HepG2 (cell line): ENCODE data around the gene SGCD. TPM values are rescaled to one million over a fixed set of nuclear protein-coding genes. Genes with fewer than 3 reads are reported as not detected.

Experiments
- ATAC-seq: fragments of 200-7000 bp; cut with Tn5 transposase; 3 replicates; pipeline ENCODE4 v1.9.1; 2020; ENCODE audit warnings: mild to moderate bottlenecking, moderate library complexity
- BruUV-seq: library from RNA; stranded (reverse); fragments of 400-500 nt; replicated peaks from 2 replicates; lab custom pipeline; 2021; lab: Mats Ljungman, UMichigan
- CTCF ChIA-PET: fragments of 300-600 bp; formaldehyde crosslinking; extraction: SDS; loops from one replicate; lab custom pipeline; 2021; ENCODE audit warnings: low total read pairs, inconsistent platforms, low intra/inter-chr PET ratio; lab: Yijun Ruan, JAX
- POLR2A ChIA-PET: fragments of 350-600 bp; sonication (Branson Sonifier 250); formaldehyde crosslinking; loops from one replicate; lab custom pipeline; 2020; ENCODE audit warnings: antibody characterized with exemption, inconsistent platforms; lab: Yijun Ruan, JAX
- DNase-seq: peaks from one replicate; pipeline ENCODE4 v3.0.0-alpha.2; 2015; ENCODE audit warnings: low spot score
- FAIRE-seq: peaks from 3 replicates; lab custom pipeline; 2011; peaks lifted over from hg19 to GRCh38; lab: Jason Lieb, UNC
- H2AFZ ChIP-seq: one replicate; pipeline ENCODE4 v1.6.1; 2011; ENCODE audit warnings: low read length, inconsistent platforms
- H3K27ac ChIP-seq: fragments of 300-600 bp; 3 replicates; pipeline ENCODE4 v1.8.0; 2011; ENCODE audit warnings: mixed run types, mild to moderate bottlenecking, mixed read lengths, low read length, inconsistent platforms; ENCODE audit not compliant: insufficient read depth; ENCODE audit errors: extremely low read length
- H3K27me3 ChIP-seq, 2 experiments: fragments of 200-600 bp in 1 of 2; 2 replicates in 1 of 2; 3 replicates in 1 of 2; pipeline versions ENCODE4 v1.6.0 to v1.8.0; 2011; ENCODE audit warnings: low read length in 2 of 2, mild to moderate bottlenecking in 2 of 2, moderate library complexity in 2 of 2, inconsistent platforms in 1 of 2; ENCODE audit not compliant: insufficient read depth in 2 of 2, control insufficient read depth in 1 of 2
- H3K36me3 ChIP-seq, 2 experiments: fragments of 200-600 bp in 1 of 2; replicated peaks in 1 of 2; 2 replicates in 1 of 2; 3 replicates in 1 of 2; pipeline versions ENCODE4 v1.5.1 to v1.8.0; 2011; ENCODE audit warnings: low read length in 2 of 2, inconsistent platforms in 1 of 2; ENCODE audit not compliant: insufficient read depth in 2 of 2, control insufficient read depth in 1 of 2
- H3K4me1 ChIP-seq: 2 replicates; pipeline ENCODE4 v1.5.1; 2012; ENCODE audit warnings: low read length, inconsistent platforms; ENCODE audit not compliant: insufficient read depth
- H3K4me2 ChIP-seq: 2 replicates; pipeline ENCODE4 v1.6.0; 2011; ENCODE audit warnings: low read depth, low read length, inconsistent platforms
- H3K4me3 ChIP-seq, 3 experiments: fragments of 200-600 bp in 1 of 3; sonication (generic), shearing (Covaris generic) in 1 of 3; replicated peaks in 1 of 3; 2 replicates each; pipeline ENCODE4 v1.5.1; 2011 to 2016; ENCODE audit warnings: low read length in 3 of 3, inconsistent platforms in 2 of 3, low read depth in 2 of 3, mild to moderate bottlenecking in 2 of 3, control low read depth in 1 of 3, mixed read lengths in 1 of 3; ENCODE audit not compliant: insufficient read depth in 1 of 3
- H3K79me2 ChIP-seq: one replicate; pipeline ENCODE4 v1.6.1; 2011; ENCODE audit warnings: low read length, inconsistent platforms; ENCODE audit not compliant: insufficient read depth
- H3K9ac ChIP-seq: 2 replicates; pipeline ENCODE4 v1.6.0; 2011; ENCODE audit warnings: mild to moderate bottlenecking, low read depth, low read length, inconsistent platforms; ENCODE audit not compliant: insufficient read depth
- H3K9me3 ChIP-seq: 2 replicates; pipeline ENCODE4 v1.5.1; 2012; ENCODE audit warnings: mild to moderate bottlenecking, low read length
- H4K20me1 ChIP-seq: 2 replicates; pipeline ENCODE4 v1.6.0; 2011; ENCODE audit warnings: inconsistent platforms, mild to moderate bottlenecking, low read length, moderate library complexity; ENCODE audit not compliant: insufficient read depth
- ASH2L ChIP-seq: fragments of 300-600, 200-600 bp; sonication (generic); IDR thresholded peaks from 2 replicates; pipeline ENCODE4 v1.7.0; 2017; ENCODE audit warnings: low read depth, mild to moderate bottlenecking, moderate library complexity, mixed read lengths, low read length; ENCODE audit not compliant: insufficient read length
- RBM39 ChIP-seq: fragments of 200-400 bp; formaldehyde crosslinking; IDR thresholded peaks from one replicate; pipeline ENCODE4 v1.6.1; 2018; ENCODE audit warnings: antibody characterized with exemption, mild to moderate bottlenecking, low read depth, low read length; ENCODE audit not compliant: poor library complexity, severe bottlenecking
- SOX6 ChIP-seq, 2 experiments: fragments of 450-650 bp in 1 of 2; sonication (generic) in 1 of 2; formaldehyde crosslinking in 1 of 2; IDR thresholded peaks; 2 replicates each; pipeline versions ENCODE4 v1.4.0 to v1.6.1; 2017 to 2020; ENCODE audit warnings: antibody characterized with exemption in 1 of 2, mild to moderate bottlenecking in 1 of 2, missing genetic modification reagents in 1 of 2
- SP1 ChIP-seq, 2 experiments: fragments of 450-650 bp in 1 of 2; sonication (generic) in 1 of 2; formaldehyde crosslinking in 1 of 2; IDR thresholded peaks; 2 replicates each; pipeline versions ENCODE4 v1.4.0 to v1.6.1; 2016 to 2020; ENCODE audit warnings: missing genetic modification reagents in 1 of 2
- ZNF180 ChIP-seq: sonication (generic); formaldehyde crosslinking; IDR thresholded peaks from 2 replicates; pipeline ENCODE4 v1.4.0; 2020; ENCODE audit warnings: low read depth, missing genetic modification reagents, borderline replicate concordance
- ZNF333 ChIP-seq: sonication (generic); formaldehyde crosslinking; IDR thresholded peaks from 2 replicates; pipeline ENCODE4 v1.4.0; 2020; ENCODE audit warnings: mild to moderate bottlenecking, missing genetic modification reagents, borderline replicate concordance
- ZNF407 ChIP-seq: sonication (generic); formaldehyde crosslinking; IDR thresholded peaks from one replicate; pipeline ENCODE4 v1.5.1; 2020; ENCODE audit warnings: mild to moderate bottlenecking, missing genetic modification reagents; ENCODE audit errors: not compliant biosample characterization
- WGBS: methylation state at CpG from one replicate; pipeline ENCODE4 v1.1.6; 2017; ENCODE audit warnings: low lambda C conversion rate; 5-methylcytosine and 5-hydroxymethylcytosine counted together
- in situ Hi-C: cut with HindIII; loops from 2 replicates; pipeline ENCODE4 v1.10.0; 2017; ENCODE audit warnings: low pct_unique_long_range_greater_than_20kb; ENCODE audit not compliant: extremely low pct_ligation_motif_present
- intact Hi-C: fragments of 100-400 bp; cut with micrococcal nuclease; formaldehyde crosslinking; loops from one replicate; pipeline ENCODE4 v1.10.0; 2022; ENCODE audit not compliant: unreplicated experiment
- polyA plus RNA-seq, 8 experiments: library from polyadenylated mRNA; depleted of rRNA in 3 of 8; stranded (reverse) in 7 of 8; unstranded in 1 of 8; fragments of >200 nt; fragmentation: Illumina TruSeq in 4 of 8; extraction: Trizol in 4 of 8; gene quantifications; 2 replicates each; pipeline versions ENCODE4 v1.2.1 to v1.2.3, GENCODE V29; 2011 to 2016; ENCODE audit warnings: low read depth in 4 of 8, missing spikeins in 1 of 8, mixed read lengths in 1 of 8; ENCODE audit not compliant: insufficient read depth in 1 of 8
- total RNA-seq, 5 experiments: library from RNA; depleted of rRNA; stranded (reverse); fragments of >200 nt; fragmentation: Illumina TruSeq; extraction: Trizol; gene quantifications; 2 replicates each; pipeline ENCODE4 v1.2.3, GENCODE V29; 2016; ENCODE audit warnings: low read depth in 1 of 5

The SGCD gene
- total and polyA plus RNA-seq, 2 of the 13 experiments (the other 11 are each of a cell fraction or from before 2014, with no cell fraction given): not detected

- TF ChIP-seq SOX6 (IDR thresholded peaks at IDR 0.05) (no peak), SOX6 (CRISPR knock-in tag; IDR thresholded peaks at IDR 0.05) (no peak), RBM39 (no peak), ZNF333 (CRISPR knock-in tag) (no peak)
These were observed 332 bp downstream of the SGCD start (continued) for GRCh38 chr5:156327296-156327695.

- intact Hi-C loops (no loop called here), in situ Hi-C loops (no loop called here)
- ATAC-seq (no peak), DNase-seq (no peak), FAIRE-seq (no peak)
- Histone ChIP-seq H3K79me2 (no peaks in the 10 kb centered on the region), H3K36me3 (no peaks in the 10 kb centered on the region), H3K9me3 (no peaks in the 10 kb centered on the region), H3K4me1 (no peaks in the 10 kb centered on the region), H3K4me2 (no peak overlapping the region), H4K20me1 (no peaks in the 10 kb centered on the region), H3K27ac (no peak overlapping the region), H3K27me3 (0 out of 5 replicates have a peak, but pooled peaks cover 0 to 4% of the 10 kb centered on the region in 2 experiments), H3K9ac (no peak overlapping the region), H2AFZ (no peak overlapping the region), H3K4me3 (no peak overlapping the region)
- BruUV-seq: no TSS peak
- ChIA-PET POLR2A (no interaction called here), CTCF (no interaction called here)
- no peak for TF ChIP-seq ZNF180
- no peak for TF ChIP-seq SP1 (IDR thresholded peaks at IDR 0.05)
- no peak for TF ChIP-seq SP1 (CRISPR knock-in tag; IDR thresholded peaks at IDR 0.05)
- TF ChIP-seq ZNF407 (CRISPR knock-in tag): no peak
- no peak for TF ChIP-seq ASH2L
- WGBS: 30% methylated on average over 3 of the region's 3 CpGs
These were observed 1.2 kb downstream of the SGCD start for GRCh38 chr5:156328161-156328560.
